ENCODE results near the gene SELENOF. TPM values are rescaled to one million over a fixed set of nuclear protein-coding genes. Genes with fewer than 3 reads are reported as not detected.

Gene SELENOF
- 112 and 122 TPM in 2 replicates for total RNA-seq

DNA sequence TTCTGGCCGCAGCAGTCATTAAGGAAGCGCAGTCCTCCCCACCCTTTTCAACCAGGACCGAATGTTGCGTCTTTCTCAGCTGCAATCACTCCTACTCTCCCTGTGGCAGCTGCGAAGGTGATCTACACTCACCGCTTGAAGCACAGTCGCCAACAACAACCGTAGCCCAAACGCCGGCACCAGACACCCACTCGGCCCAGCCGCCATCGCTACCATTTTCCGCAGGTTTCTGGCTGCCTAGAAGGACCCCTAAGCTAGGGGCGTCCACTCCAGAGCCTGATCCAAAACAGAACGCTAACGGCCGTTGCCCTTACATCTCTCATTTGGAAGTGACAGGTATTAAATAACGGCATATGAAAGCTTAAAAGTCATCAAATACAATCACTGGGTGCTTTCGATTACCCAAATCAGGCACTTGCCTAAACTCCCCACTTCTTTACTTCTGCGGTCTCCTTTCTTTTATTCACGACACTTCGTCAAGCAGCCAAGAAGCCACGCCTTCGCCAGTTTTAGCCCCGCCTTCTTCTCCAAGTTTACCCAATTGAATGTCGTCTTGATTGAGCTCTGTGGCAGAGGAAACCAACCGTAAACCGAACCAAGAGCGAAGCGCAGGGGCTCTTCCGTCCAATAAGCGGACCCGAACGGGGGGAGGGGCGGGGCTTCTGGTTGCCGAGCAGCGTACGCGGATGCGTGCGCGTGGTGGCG, at the start of gene SELENOF:
Gene SELENOF (minus strand): TSS at position 231 of the 705 bp plus-strand sequence. CDS start 15 bp downstream, at position 216.
- DNase-seq (ENCODE audit: extremely low read depth, low read depth, low spot score), result peak; percentile 100

DNA sequence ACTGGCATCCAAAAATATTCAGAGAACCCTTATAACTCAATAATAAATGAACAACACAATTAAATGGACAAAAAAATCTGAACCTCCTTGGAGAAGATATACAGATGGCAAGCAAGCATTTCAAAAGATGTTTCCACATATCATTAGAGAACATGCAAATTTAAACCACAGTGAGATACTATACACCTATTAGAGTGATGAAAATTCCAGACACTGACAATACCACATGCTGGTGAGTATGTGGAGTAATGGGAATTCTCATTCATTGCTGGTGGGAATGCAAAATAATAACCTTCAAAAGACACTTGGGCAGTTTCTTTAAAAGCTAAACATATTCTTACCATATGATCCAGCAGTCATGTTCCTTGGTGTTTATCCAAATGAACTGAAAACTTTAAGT, 46.6 kb upstream of the SELENOF start:
- no peak for DNase-seq (ENCODE audit: extremely low read depth, low read depth, low spot score)

DNA sequence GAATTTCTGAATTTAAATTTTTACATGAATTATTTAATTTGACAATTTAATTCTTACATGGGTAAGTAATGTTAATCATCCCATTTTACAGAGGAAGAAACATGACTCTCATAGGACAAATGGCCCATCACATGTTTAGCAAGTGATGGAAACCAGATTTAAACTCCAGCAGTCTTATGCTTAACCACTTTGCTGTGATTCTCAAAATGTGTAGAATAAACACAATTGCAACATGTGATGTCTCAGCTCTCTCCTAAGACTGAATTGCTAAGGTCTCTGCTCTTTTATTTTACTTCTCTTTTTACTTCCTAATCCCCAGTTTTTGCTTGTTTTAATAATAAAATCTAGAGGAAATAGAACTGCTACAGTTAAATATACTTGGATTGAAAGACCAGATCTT, 43.3 kb upstream of the SELENOF start:
- DNase-seq (ENCODE audit: extremely low read depth, low read depth, low spot score), result no peak

DNA sequence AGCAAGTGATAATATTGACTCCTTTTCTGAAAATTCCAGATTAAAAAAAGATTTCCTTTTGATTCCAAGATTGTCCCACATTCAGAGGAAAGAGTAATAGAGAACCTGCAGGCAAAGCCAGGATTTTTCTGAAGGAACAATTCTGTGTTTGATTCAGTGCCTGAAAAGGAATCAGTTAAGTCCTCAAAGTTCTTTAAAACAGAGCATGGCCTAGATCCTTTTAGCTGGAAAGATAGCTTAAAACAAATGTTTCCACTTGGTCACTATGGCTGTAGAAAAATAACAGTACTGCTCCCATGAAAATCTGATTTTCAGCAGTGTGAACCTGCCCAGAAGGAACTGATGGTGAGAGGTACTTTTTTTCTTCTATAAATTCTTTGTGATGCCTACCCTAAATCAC, 42.3 kb upstream of the SELENOF start:
- no peak for DNase-seq (ENCODE audit: extremely low read depth, low read depth, low spot score)

DNA sequence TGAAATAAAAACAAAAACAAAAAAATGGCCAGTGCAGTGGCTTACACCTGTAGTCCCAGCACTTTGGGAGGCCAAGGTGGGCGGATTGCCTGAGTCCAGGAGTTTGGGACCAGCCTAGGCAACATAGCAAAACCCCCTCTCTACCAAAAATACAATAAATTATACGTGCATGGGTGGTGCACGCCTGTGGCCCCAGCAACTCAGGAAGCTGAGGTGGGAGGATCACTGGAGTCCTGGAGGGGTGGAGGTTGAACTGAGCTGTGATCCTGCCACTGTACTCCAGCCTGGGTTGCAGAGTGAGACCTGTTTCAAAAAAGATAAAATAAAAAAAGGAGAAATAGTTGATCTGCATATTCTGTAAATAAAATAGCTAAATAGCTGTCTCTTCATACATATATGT, 41.8 kb upstream of the SELENOF start:
- no peak for DNase-seq (ENCODE audit: extremely low read depth, low read depth, low spot score)

DNA sequence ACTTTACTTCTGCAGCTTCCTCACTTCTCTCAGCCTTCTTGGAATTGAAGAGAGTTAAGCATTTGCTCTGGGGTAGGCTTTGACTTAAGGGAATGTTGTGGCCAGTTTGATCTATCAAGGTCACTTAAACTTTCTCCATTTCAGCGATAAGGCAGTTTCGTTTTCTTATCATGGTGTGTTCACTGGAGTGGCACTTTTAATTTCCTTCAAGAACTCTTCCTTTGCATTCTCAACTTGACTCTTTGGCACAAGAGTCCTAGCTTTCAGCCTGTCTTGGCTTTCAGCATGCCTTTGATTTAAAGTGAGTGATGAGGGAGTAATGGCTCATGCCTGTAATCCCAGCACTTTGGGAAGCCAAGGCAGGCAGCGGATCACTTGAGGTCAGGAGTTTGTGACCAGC, 39.2 kb upstream of the SELENOF start:
- no peak for DNase-seq (ENCODE audit: extremely low read depth, low read depth, low spot score)

DNA sequence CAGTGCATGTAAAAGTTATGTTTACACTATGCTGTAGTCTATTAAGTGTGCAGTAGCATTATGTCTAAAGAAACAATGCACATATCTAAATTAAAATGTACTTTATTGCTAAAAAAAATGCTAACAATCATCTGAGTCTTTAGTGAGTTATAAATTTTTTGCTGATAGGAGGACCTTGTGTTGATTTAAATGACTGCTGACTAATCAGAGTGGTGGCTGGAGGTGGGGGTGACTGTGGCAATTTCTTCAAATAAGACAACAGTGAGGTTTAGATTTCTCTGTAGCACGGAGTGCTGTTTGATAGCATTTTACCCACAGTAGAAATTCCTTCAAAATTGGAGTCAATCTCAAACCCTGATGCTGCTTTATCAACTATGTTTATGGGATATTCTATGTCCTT, 37.5 kb upstream of the SELENOF start:
- no peak for DNase-seq (ENCODE audit: extremely low read depth, low read depth, low spot score)

DNA sequence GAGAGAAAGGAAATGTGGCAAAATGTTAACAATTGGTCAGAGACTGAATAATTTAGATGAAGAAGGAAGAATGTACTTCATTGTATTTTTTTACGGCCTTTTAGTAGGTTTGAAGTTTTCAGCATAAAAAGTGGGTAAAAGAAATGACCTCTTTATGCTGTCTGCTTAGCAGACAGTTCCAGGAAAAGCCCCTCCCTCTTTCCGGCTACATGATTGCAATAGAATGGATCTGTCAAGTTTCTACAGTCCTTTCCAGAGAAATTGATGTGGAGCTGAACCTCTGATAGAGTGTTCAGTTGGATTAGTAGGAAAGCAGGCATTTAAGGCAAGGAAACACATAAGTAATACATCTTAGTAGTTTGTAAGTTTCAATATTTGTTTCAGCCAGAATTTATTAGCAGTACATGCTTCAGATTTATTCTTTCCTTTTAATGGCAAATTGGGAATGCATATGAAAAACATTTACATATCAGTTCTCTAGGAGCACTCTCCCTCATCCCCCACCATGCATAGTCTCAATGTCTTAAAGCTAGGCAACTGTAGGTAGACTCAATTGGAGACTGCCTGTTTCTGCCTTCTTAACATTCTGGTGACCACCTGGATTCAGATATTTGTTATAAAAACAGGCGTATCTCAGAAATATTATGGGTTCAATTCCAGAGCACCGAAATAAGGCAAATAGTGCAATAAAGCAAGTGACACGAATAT, 36.9 kb upstream of the SELENOF start:
- no peak for DNase-seq (ENCODE audit: extremely low read depth, low read depth, low spot score)

DNA sequence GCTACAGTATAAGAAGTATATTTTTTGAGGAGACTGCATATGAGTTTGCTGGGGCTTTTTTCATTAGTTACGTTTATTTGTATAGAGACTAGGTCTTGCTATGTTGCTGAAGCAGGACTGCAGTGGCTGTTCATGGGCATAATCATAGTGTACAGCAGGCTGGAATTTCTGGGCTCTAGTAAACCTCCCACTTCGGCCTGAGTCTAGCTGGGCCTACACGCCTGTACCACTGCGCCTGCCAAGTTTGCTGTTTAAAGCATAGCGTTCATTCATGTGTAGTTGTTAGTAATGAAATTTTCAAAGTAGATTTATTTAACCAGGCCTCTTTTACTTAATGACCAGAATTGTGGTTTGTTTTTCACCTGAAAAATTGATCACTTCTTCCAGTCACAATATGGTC, 34.3 kb upstream of the SELENOF start:
- no peak for DNase-seq (ENCODE audit: extremely low read depth, low read depth, low spot score)

DNA sequence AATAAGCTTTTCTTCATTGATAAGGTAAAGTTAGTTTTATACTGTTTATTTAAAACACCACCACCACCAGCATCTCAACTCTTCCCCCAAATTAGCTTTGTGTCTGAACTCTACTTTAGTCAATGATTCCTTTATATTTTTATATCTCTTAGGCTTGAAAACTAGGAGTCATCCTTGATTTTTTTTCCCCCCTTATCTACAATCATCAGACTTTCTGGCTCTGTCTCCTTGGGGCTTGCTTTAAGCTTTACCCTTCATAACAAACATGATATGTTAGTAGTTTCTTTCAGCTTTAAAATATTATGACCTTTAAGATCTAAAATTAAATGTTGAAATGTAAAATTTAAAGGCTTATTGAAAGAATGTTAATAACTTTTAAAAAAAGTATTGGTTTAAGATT, 28.8 kb upstream of the SELENOF start:
- DNase-seq (ENCODE audit: extremely low read depth, low read depth, low spot score), result no peak

DNA sequence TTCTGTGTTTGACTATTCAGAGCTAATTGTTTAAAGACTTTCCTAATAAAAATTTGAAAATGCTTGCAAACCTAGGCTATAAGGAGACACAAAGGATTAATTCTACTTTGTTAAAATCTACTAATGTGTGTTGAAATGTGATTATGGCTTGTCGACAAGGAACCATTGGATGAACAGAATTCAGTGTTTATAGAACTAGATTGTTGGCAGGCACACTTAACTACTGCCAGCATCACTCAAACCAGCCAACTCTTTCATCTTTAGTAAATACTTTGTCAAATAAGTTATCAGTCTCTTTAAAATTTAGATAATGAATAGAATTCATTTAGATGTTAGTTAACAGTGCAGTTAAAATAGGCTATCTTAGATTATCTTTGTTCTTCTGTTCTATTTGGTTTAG, 28.1 kb upstream of the SELENOF start:
- DNase-seq (ENCODE audit: extremely low read depth, low read depth, low spot score), result no peak

DNA sequence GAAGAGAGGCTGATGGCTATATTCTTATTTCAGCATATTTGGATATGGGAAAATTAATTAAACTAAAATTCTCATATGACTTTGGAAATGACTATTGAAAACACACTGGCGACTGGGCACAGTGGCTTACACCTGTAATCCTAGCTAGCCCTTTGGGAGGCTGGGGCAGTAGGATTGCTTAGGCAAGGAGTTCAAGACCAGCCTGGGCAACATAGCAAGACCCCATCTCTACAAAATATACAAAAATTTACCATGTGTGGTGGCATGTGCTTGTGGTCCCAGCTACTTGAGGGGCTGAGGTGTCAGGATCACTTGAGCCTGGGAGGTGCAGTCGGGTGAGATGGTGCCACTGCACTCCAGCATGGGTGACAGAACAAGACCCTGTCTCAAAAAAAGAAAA, 26.7 kb upstream of the SELENOF start:
- DNase-seq (ENCODE audit: extremely low read depth, low read depth, low spot score), result no peak

DNA sequence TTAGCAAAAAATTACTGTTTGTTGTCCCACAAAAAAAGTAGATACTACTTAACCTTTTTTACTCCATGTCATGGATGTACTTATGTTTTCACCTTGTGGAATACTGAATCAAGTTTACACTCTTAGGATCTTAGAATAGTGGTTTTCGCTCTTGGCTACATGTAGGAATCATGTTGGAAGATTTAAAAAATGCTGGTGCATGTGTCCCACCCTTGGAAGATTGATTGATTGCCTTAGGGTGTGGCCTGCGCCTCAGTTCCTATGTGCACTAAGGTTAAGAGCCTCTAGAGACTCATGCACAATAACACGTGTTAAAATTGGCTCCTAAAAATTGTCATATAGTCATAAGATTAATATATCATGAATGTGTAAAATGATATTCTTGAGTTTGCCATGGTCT, 25.5 kb upstream of the SELENOF start:
- no peak for DNase-seq (ENCODE audit: extremely low read depth, low read depth, low spot score)

DNA sequence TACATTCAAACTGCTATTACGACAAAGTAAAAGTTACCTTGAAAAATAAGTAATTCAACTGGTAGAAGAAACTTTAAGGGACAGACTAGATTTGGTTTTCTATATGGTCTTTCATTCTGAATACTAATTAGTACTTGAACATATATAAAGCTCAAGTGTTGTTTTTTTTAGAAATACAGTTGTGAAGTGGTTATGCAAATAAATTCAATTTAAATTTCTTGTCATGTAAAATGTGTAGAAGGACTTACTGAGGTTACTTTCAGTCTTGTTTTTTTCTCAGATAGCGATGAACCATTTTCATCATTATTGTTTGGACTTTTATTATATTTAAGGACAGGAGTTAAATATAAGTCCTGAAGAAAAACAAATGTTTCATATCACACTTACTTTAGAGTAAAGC, 24.9 kb upstream of the SELENOF start:
- DNase-seq (ENCODE audit: extremely low read depth, low read depth, low spot score), result no peak

DNA sequence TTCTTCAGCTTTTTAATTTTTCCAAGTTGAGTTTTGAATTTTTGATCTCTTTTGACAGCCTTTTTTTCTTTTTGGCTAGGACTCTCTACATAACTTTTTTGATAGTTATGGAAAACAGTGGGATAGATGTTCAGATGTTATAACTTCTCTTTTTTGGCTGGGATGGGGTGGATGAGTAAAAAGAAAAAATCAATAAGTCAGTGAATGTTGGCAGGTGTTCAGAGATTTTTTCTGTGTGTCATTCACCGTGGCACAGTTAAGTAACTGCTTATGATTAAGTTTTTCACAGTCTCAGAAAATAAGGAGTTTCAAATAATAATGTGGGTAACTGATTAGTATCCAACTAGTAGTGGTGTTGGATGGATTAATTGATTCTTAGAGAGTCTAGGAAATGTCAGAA, 24.5 kb upstream of the SELENOF start:
- no peak for DNase-seq (ENCODE audit: extremely low read depth, low read depth, low spot score)

DNA sequence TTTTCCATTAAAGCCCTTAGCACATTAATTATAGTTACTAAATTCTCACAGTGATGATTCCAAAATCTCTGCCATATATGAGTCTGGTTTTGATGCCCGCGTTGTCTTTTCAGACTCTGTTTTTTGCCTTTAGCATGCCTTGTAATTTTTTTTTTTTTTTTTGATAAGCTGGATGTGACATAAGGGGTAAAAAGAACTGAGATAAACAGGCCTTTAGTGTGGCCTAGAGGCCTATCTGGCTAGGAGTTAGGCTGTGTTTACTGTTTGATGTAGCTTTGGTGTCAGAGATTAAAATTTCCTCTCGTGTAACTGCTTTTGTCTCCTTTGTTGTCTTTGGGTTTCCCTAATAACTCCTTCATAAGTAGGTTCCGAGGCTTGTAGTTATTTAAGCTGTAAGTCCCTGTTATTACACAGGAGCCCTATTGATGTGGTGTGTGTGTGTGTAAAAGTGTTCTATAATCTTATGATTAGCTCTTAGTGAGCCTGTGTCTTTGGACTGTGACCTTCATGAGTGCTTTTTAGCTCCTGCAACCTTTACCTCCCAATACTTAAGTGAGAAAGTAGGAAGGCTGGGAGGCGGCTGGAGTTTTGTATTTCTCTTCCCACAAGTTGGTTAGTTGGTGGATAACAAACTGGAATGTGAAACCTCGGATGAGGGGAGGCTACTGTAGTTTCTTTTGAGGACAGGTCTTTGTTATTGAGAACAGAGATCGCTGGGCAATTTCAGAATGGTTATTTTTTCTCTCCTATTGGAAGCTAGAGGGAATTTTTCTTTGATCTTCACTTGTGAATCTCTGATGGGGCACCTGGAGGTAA, 19.8 kb upstream of the SELENOF start:
- no peak for DNase-seq (ENCODE audit: extremely low read depth, low read depth, low spot score)

DNA sequence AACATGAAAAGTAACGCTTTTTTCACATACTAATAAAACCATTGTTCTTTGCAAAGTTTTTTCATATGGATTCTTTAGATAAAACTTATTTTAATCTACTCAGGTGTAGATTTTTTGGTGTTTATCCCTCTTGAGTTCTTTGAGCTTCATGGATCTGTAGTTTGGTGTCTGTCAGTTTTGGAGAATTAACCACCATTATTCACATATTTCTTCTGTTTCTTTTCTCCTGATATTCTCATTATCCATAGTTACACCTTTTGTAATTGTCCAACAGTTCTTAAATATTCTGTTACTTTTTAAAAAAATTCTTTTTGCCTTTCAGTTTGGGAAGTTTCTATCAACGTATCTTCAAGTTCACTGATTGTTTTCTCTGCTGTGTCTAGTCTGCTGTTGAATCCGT, 19.1 kb upstream of the SELENOF start:
- DNase-seq (ENCODE audit: extremely low read depth, low read depth, low spot score), result no peak

DNA sequence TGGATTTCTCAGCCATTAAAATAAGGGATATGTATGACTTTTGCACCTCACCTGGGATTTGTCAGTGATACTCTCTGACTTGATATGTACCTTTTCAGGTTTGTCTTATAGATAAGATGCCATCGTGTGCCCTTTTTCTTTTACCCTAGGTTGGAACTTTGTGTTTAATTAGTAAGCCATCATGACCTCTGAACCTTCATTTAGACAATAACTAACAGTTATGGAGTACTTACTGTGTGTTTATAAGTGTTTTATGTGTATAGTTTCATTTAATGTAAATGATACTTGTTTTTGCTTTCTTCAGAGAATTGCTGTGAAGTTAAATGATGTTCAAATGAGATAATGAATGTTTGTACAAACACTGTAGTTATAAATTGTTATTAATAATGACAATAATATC, 14.9 kb upstream of the SELENOF start:
- no peak for DNase-seq (ENCODE audit: extremely low read depth, low read depth, low spot score)

DNA sequence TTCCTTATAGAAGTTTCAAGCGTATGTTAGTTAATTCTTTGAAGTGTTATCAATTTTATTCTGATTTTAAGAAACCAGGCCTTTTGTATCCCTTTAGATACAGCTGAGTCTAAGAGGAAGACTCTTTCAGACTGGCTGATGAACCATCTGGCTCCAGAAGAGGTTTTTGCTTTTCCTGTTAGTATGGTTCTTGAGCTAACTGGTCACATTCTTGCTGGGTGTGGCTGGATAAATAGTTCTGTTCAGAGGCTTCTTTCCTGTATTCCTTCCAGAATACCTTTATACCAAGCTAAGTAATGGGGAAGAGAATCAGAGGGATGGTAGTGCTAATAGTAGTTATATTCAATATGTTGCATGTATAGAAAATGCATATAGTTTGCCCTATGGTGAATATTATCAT, 13.0 kb upstream of the SELENOF start:
- DNase-seq (ENCODE audit: extremely low read depth, low read depth, low spot score), result no peak

DNA sequence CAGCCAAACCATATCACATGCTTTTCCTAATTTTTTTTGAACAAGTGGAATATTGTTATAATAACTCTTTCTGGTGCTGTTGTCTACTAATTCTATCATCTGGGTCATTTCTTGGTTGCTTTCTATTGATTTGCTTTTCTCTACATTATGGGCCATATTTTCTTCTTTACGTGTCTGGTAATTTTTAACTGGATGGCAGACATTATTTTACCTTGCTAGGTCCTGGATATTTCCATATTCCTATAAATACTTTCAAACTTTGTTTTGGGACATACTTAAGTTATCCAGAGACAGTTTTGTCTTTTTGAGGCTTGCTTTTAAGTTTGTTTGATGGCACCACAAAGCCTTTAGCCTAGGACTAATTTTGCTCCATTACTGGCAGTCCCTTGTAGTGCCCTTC, 11.8 kb upstream of the SELENOF start:
- DNase-seq (ENCODE audit: extremely low read depth, low read depth, low spot score), result no peak

DNA sequence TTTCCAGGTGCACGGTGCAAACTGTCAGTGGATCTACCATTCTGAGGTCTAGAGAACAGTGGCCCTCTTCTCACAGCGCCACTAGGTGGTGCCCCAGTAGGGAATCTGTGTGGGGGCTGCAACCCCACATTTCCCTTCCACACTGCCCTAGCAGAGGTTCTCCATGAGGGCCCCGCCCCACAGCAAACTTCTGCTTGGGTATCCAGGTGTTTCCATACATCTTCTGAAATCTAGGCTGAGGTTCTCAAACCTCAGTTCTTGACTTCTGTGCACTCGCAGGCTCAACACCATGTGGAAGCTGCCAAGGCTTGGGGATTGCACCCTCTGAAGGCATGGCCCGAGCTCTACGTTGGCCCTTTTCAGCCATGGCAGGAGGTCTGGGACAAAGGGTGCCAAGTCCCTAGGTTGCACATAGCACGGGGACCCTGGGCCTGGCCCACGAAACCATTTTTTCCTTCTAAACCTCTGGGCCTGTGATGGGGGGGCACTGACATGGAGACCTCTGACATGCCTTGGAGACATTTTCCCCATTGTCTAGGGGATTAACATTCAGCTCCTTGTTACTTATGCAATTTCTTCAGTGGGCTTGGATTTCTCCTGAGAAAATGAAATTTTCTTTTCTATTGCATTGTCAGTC, 10.5 kb upstream of the SELENOF start:
- no peak for DNase-seq (ENCODE audit: extremely low read depth, low read depth, low spot score)
